ENCODE measurements around the gene MSI1.

MSI1 gene

GRCh38 chr12:120321382-120322202, 47.4 kb downstream of the MSI1 start:
- DNase-seq (ENCODE audit: low spot score) = no peak

- peak; percentile 99 for DNase-seq (ENCODE audit: low spot score)
Observed at GRCh38 chr12:120317224-120318105, 51.5 kb downstream of the MSI1 start.

- DNase-seq (ENCODE audit: low spot score) = peak; percentile 34
Observed at GRCh38 chr12:120316798-120317223, 52.2 kb downstream of the MSI1 start.

GRCh38 chr12:120314220-120314619, 54.7 kb downstream of the MSI1 start:
- DNase-seq (ENCODE audit: low spot score) = no peak

- peak; percentile 95 for DNase-seq (ENCODE audit: low spot score)
Observed at GRCh38 chr12:120301962-120302815, 66.8 kb downstream of the MSI1 start, which contains the start of gene SIRT4. SIRT4 (plus strand) TSS chr12:120302321; CDS start chr12:120303562, 1,241 bp downstream.

DNA sequence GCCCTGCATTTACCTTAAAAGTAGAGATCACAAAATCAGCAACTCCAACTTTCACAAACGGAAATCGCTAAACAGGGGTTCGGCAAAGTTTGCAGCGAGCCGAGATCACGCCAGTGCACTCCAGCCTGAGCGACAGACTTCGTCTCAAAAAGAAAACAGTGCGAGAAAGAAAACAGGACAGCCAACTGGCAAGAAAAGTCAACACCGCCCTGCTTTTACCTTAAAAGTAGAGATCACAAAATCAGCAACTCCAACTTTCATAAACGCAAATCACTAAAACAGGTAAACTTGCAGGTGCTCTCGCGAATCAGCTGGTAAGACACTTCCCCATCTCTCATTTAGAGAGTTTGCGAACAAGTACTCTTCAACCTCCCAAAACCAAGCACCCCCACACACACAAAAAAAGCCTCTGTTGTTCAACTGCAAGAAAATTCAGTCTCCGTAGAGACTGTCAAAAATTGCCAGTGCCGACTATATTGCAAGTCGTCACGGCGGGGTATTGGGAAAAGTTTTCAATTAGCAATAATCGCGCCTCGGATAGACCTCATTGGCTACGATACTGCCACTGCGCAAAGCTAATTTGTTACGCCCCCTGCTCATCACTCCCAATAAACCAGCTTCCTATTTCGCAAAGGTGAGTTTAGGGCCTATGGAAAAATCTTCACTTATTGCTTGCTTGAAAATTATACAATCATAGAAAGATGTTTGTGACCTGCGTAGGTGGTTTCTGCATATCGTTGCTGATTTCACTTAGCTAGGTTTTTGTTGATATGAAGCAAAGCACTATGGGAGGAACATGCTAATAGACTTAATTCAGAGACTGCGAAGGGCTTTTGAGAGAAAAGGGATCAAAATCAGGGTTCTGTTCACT, 76.1 kb downstream of the MSI1 start, which contains the start of gene RNU4-1:
Gene RNU4-1 (minus strand): TSS at position 577 of the 871 bp plus-strand sequence.
- DNase-seq (ENCODE audit: low spot score) = peak; percentile 42

GRCh38 chr12:120292411-120292660, 76.6 kb downstream of the MSI1 start:
- no peak for DNase-seq (ENCODE audit: low spot score)

Data from hepatic stellate cell (primary cell).